Stimulated activated CD4-positive, alpha-beta T cell treated with anti-CD3 and anti-CD28 coated beads, TNF-alpha, amount 100 ng/mL, for 4 hours (primary cell): ENCODE data around the gene UTRN.

Experiments
- DNase-seq, 3 experiments: peaks; one replicate each; pipeline ENCODE4 v3.0.0-alpha.2; 2020; ENCODE audit warnings: low read depth in 3 of 3

Gene UTRN

DNA sequence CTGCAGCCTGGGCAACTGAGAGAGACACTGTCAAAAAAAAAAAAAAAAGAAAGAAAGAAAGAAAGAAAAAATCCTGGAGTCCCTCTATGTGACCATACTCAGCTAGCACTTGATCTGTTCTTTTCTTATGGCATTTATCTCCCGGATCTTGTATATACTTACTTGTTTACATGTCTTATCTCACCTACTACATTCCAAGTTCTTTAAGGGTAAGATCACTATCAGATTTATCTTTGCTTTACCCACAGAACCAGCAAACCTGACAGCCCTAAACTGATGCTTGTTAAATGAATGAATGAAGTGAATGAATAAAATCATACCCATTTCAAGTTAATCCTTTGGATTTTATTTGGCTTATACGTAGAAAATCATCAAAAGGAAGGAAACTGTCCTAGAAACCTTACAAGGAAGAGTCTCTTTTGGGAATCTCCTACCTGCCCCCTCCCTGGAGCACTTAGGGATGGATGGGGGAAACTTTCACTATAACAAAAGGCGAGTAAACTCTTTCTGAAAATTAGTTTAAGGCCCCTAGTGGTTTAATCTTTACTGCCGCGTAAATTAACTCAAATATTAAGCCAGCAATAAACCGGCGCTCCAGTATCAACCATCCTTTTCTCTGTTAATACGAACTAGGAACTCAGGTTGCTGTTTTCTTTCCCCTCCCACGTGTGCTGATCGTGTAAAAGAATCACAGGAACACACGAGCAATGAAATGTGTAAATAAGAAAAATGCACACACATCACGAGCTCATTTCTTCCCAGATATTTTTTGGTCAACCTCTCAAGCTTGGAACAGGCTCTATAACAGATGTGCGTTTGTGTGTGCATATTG lies 1.3 kb upstream of the UTRN start:
- DNase-seq: no peak

DNA sequence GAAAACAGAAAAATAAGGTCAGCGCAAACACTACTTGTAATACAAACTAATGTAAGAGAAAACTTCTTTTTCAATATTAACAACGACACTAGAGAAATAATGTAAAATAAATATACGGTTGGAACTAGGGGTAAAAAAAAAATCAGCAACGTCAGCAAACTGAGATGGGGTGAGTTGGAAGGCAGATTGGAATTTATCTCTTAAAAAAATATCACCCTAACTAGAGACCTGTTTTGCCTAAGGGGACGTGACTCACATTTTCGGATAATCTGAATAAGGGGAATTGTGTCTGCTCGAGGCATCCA lies 705 bp upstream of the UTRN start:
- DNase-seq: no peak

DNA sequence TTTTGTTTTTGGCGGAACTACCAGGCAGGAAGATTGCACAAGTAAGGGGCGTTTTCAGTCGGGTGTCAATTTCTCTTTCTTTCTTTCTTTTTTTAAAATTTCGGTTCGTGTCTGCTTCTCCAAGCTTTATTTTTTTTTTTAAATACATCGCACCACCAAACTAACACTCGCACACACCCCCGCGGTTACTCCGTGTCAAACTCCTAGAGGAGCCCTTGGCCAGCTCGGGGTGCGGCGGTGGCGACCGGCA lies 338 bp downstream of the UTRN start:
- no peak for DNase-seq

DNA sequence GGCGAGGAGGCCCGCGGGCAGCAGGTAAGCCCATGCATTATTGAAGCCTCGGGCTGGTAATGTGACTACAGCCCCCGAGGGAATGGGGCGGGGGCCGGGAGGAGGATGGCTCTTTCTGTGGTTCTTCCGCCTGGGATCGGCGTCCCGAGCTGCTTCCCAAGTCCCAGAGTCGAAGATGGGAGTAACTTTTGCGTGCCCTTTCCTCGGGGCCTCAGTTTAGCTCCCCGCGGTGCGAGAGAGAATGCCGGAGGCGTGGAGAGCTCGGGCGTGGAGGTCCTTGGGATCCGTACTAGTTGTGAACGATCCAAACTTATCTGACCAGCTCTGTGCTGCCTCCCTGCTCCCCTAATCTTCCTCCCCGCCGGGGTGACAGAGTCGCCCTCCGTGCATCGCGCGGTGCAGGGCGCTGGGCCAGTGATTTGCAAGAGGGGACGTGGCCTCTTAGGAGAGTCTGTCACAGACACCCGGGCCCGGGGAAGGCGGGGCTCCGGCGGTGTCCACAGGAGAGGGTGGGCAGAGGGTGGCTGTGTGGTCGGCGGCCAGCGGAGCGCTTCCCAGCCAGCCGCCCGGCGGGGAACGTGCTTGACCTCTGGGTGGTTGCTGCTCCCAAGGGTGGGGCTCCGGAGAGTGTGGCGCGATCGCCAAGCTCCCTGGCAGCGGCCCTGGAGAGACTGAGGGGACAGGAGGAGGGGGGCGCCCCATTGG lies 815 bp downstream of the UTRN start:
- peak in 1 of 3 experiments; percentile 21 for DNase-seq

DNA sequence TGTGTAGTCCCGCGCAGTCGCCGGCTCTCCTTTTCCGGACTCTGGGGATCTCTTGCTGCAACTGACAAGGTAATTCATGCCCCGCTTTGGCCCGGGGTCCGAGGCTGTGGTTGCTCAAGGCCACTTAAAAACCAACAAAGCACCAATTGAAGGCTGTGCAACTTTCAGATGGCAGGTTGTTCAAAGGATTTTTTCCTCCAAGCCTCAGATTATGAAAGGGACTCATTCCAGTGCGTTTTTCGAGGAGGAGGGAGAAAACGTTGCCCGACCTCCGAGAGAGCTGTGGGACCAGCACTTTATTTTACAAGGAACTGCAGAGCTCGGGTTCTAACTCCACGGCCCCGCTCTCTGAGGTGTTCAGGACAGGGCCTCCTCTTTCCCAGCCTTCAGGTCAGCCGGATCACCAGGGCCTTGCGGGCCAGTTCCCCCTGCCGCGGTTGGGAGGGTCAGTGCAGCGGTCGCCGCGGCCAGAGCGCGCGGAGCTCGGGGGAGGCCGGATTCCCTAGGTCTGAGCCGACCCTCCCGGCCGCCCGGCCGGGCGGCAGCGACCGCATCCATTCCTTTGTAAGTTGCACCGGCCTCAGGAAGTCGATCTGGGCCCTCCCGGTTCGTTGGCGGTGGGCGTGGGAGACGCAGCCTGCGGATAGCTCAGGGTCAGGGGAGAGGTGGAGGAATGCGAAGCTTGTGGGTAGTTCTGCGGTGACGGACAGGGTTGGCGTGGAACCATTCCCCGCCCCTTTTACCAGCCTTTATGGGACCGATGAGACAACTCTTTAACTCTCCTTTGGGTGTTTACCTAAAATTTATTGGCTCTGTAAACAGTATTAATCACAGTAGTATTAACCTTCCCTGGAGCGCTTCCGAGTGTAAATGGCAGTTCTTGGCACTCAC lies 1.6 kb downstream of the UTRN start:
- no peak for DNase-seq

DNA sequence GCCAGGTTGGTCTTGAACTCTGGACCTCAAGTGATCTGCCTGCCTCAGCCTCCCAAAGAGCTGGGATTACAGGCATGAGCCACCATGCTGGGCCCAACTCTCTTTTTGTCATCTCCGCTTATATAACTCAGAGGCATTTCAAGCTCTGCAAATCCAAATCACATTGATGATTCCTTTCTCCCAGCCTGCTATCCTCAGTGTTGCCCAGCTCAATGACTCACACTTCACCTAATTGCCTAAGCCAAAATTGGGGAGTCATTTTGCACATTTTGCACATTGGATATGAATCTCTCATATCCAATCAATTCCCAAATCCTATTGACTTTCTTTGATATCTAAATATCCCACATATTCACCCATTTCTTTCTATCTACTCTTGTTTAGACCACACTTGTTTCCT lies 3.9 kb downstream of the UTRN start:
- no peak for DNase-seq

DNA sequence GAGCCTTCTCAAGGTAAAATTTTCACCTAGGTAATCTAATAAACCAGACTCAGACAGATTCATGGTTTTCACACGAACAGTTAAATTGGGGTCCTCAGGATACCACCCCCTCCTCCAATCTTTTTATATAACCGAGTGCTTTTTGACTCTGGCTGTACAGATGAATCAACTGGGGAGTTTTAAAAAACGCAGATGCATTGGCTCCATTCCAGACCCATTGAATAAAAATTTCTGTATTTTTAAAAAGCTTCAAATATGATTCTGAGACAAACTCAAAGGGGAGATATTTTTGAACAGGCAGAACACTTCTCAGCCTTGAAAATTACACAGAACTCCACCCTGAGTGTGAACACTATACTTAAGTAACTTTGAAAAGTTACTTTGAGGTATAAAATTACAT lies 7.2 kb downstream of the UTRN start:
- no peak for DNase-seq

DNA sequence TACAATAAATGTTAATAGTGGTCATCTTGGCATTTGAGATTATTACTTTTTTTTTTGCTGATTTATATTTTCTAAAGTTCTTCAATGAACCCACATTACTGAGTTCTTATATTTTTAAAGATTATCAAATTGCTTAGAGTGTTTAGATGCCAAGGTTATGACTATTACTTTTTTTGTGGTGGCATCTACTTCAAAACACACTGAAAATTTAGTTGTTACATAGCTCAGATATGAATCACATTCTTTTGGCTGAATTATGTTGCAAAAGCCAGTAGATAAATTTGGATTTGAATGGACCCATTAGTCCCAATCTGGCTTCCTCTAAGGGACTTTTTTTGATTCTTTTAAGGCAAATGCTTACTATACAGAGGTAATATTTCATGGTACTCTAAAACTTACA lies 8.9 kb downstream of the UTRN start:
- DNase-seq: no peak

DNA sequence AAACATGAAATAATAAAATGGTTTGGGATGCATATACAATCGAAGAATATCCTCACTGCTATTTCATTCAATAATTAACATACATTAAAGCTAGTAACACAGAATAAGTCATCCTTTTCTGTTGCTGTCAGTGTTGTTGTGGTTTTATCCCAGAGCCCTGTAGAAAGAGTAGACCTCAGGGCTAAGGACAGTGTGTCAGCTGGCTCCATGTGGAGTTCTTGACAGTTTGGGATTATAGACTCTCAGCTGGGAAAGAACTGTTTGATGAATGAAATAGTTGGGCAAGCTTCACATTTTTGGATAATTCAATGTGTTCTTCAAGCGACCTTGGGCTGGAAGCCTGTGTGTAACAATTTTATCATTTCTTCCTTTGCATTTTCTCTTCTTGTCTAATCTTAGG lies 10.1 kb downstream of the UTRN start:
- no peak for DNase-seq

DNA sequence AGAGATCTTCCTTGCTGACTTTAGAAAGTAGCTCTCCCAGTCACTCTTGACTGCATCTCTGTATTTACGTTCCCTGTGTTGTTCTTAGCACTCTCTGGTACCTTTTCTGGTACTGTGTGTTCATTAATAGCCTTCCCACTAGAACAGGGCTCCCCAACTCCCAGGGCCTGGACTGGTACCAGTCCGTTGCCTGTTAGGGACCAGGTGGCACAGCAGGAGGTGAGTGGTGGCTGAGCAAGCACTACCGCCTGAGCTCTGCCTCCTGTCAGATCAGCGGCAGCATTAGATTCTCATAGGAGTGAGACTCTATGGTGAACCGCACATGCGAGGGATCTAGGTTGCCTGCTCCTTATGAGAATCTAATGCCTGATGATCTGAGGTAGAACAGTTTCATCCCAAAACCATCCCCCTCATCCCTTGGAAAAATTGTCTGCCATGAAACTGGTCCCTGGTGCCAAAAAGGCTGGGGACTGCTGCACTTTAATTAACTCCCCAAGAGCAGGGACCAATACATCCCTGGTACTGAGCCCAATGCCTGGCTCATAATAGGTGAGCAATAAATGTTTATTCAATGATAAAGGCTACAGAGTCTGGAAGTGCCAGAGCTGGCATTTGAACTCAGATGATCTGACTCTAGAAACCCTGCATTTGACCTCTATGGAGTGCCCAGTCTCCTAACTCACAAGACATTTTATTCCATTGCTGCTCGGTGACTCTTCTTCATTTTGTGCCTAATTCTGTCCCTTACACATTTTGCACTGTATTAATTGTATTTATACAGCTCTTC lies 11.0 kb downstream of the UTRN start:
- DNase-seq: no peak

DNA sequence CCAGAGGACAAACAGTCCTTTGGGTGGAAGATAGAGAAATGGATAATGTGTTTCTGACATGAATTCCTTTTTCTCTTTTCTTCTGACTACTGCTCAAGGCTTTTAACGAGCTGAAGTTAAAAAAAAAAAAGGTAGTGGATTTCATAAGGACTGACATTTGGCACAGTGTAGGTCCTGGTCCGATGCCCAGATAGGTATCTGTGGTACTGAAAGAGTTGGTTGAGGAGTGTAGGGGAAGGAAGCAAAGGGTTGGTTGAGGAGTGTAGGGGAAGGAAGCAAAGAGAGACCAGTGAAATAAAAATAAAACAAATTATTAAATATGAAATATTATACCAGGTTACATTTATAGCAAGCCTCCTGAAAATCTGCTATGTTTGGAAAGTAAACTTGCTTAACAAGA lies 11.8 kb downstream of the UTRN start:
- no peak for DNase-seq

DNA sequence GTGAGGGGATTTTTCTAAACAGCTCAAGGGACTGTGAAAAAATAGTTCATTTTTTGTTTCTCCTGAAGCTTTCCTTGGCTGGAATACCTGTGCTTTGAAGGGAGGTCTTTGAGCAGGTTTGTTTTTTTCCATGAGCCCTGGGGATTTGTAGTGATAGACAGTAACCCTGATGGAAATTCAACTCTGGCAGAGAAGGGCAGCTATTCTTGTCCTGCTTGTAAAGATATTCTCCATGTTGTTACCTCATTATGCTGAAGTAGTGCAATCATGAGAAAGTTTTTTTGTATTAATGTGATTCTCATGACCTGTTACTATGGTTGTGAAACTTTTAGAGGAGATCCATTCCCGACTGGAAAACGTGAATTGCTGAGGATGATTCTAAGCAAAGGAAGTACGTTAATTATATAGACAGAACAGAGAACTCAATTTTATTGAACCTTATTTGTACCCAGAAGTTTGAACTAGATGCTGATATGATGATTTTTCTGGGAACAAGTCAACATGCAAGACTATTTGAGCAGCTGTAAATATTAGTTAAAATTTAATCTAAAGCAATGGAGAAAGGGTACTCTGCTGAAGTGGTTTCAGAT lies 12.5 kb downstream of the UTRN start:
- DNase-seq: no peak

DNA sequence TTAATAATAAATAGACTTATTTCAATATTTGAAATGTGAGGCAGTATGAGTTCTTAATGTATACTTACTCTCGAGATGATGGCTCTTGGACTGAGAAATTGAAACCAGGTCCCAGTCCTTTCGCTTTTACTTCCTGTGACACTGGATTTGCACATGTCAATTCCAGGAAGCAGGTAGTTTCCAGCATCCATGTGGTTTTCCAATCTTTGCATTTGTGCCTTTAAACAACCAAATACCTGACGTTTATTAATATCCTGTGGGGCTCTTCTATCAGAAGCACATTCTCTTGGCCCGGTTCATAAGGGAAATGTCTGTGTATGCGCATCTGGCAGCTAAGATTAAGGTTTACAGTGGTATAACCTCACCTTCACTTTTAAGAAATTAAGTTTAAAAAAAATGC lies 13.1 kb downstream of the UTRN start:
- DNase-seq: no peak

DNA sequence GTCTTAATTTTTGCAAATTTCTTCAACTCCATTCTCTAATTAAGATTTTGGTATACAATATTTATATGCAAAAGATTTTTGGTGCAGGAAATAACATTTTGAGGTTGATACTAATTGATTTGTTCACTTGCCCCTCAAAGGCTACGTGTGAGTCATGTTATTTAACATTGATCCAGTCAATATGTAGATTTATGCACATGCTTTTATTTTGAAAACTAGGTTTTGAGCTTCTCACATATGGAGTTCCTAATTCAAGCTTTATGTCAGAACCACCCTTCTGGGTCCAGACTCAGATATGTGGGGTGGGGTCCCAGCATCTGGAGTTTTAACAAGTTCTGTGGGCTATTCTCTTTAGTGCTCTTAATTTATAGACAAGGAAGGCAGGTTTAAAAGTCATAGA lies 13.8 kb downstream of the UTRN start:
- DNase-seq: no peak

DNA sequence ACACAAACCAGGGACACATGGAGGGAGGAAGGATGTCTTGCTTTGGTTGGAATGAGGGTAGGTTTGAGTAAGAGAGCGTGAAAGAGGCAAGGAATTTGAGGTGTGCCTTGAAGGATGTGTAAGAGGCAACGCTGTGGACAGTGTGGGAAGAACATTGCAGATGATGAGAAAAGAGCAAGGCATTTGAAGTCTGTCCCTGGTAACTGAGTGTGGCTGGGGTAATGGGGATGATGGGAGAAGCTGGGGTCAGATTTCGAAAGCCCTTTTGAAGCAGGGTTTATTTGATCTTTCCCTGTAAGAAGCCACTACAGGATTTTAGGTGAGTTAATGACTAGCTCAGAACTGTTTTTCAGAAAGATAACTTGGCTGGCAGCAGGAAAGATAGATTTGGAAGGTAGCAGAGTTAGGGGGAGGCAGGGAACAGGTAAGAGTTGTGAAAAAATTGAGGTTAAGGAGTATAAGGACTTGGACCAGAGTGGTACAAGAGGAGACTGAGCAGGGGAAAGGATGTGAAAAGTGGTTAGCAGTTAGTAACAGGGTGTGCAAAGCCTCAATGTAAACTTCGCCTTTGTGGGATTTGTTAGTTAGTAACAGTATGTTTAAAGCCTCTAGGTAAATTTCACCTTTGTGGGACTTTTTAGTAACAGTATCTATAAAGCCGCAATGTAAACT lies 17.7 kb downstream of the UTRN start:
- no peak for DNase-seq

DNA sequence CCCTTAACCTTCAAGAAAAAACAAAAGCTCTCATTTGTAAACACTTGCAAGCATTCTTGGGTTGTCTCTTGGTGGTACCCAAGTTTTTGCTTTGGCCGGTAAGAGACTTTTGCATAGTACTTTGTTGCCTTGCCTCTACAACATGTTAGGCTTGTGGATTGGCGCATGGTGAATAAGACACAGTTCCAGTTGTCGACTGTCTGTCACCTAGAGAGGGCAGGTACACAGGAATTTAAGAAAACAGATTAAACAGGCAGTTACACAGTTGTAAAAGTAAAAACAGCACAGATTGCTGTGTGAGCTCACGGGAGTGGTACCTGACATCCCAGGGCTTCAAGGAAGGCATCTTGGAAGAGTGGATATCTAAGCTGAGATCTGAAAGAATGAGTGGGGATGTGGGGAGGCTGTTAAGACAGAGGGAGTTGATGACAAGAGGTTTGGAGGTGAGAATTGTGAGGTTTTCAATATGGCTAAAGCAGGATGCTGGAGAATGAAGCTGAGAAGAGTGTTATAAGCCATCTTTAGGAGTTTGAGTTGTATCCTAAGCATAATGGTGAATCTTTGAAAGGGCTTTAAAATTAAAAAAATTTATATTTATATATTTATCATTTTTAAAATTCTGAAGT lies 19.2 kb downstream of the UTRN start:
- no peak for DNase-seq

DNA sequence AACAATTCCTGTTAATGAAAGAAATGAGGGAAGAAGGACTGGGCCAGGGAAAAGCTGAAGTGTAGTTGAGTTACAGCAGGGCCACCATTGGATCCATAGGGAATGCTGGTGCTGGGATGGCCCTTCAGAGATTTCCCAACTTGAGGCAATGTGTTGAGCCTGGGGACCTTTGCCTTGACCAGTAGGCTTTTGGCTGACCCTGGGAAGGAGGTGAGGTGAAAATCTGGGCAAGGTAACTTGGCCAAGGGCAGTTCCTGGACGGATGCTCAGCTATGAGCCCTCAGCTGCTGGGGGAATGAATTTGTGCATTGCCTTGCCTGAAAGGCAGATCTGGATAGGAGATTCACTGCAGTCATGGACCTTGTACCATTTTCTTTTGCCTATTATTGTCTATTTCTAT lies 20.4 kb downstream of the UTRN start:
- no peak for DNase-seq

DNA sequence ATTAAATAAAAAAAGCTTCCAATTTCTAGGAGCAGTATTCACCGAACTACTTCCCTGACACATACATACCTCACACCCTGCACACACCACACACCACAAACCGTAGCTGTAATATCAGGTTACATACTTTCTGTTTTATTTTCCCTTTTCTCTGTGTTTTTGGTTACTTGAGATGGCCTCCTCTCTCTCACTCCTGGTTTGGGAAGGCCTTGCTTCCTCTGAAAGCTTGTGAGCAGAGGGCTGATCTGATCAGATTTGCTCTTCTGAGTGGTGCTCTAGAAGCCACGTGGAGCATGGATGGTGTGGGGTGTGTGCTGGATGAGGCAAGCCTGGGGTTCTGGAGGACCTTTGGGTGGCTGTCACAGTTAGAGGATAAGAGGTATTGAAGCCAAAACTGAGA lies 20.9 kb downstream of the UTRN start:
- DNase-seq: no peak

DNA sequence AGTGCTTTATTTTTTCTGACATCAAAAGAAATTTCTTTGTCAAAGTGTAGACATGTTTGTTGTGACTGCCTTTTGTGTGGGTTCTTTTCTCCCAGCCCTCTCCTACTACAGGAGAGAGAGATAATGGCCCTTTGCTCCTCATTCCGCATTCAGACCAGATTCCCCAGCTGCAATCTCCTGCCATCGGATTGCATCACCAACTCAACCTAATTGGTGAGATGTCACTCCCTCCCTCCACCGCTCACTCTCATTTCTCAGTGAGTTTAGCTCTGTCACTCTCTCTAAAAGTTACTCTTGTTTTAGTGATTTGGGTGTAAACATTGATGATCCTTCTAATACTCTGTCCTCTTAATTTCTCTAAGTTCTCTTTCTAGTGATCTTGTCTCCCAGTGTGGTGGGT lies 22.7 kb downstream of the UTRN start:
- DNase-seq: no peak

DNA sequence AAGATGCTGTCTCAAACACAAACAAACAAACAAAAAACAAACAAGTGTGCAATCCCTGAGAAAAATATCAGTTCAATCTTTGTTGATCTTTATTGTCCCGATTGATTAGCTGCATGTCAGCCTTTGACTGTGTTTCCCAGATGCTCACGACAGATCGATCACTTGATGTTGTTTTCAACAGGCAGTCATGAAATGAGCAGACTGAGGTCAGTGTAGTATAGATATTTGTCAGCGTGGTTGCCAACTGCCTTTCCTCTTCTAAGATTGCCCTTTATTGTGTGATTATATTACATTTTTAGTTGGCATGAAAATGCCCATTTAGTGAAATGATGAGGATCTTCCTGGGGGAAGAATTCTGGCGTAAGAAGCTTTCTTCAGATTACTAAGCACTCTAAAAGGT lies 25.6 kb downstream of the UTRN start:
- DNase-seq: no peak

DNA sequence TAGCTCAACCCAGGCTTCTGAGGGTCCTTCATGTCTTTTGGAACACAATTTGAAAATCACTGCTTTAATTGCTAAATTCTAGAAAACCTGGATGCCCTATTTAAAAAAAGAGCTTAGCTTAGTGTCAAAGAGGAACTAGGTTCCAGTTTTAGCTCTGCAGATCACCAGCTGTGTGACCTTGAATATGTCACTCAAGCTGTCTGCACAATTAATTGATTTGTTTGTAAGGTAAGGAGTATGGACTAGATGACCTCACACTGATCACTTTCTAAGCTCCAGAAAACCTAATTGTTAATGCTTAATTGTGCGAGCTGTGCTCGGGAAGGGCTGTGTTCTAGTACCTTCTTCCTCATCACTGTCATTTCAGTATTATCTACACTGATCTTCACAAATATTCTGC lies 26.2 kb downstream of the UTRN start:
- DNase-seq: no peak
